Measurements from ENCODE around the gene CSRNP3.

CSRNP3 gene

DNA sequence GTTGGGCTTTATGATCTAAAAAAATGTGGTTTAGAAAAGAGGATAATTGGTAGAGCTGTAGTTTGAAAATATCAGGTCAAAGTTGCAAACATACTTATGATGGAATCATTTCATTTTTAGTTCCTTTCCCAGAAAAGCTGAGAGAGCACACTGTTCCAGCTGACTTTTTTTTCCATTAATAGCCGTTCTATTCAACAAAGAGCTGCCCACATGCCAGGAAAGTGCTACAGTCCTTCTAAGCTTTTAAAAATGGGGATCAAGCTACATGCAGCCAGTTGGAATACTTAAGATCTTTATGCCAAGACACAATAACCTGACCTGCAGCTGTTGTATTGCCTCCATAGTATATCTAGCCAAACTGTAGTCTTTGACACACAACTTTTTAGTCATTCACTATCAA is 213.0 kb downstream of the CSRNP3 start:
- Histone ChIP-seq H3K36me3 (replicated peaks) (no peaks in the 10 kb centered on the region), H3K9me3 (no peaks in the 10 kb centered on the region), H3K4me3 (no peak overlapping the region), H3K27me3 (ENCODE audit: low read depth) (no peaks in the 10 kb centered on the region; the same call in 1 of the 2 replicates), H3K4me1 (no peaks in the 10 kb centered on the region)
- no peak for DNase-seq (ENCODE audit: low spot score in 2 of 2)
- in situ Hi-C loops (cut with MboI; ENCODE audit: low sequenced_read_pairs) = loop anchor here (25.0 kb wide), 1 partner anchor 270 kb away; no protein-coding TSS in a partner anchor

DNA sequence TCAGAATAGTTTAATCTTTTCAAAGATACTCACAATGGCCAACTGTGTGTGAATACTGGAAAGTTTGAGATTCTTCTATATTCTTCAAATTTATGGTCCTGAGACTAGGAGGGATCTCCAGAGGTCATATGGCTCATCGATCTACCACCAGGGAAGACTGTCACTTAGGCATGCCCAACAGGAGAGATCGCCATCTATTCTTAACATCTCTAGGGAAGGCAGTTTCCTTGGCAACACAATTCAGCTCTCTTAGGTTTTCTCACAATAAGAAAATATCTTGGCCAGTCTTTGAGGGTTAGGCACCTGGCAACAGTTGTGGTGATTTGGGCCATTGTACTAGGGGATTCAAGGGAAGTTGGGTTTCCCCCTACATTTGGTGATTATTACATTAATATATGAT is 217.3 kb downstream of the CSRNP3 start:
- no peaks in the 10 kb centered on the region; the same call in 1 of the 2 replicates for H3K27me3 ChIP-seq (ENCODE audit: low read depth)
- no peak overlapping the region for H3K4me3 ChIP-seq
- no peaks in the 10 kb centered on the region for H3K9me3 ChIP-seq
- H3K36me3 ChIP-seq (replicated peaks) = no peaks in the 10 kb centered on the region
- DNase-seq (ENCODE audit: low spot score in 2 of 2) = no peak
- in situ Hi-C loops (cut with MboI; ENCODE audit: low sequenced_read_pairs) = loop anchor here (25.0 kb wide), 1 partner anchor 274 kb away; no protein-coding TSS in a partner anchor
- no peaks in the 10 kb centered on the region for H3K4me1 ChIP-seq

DNA sequence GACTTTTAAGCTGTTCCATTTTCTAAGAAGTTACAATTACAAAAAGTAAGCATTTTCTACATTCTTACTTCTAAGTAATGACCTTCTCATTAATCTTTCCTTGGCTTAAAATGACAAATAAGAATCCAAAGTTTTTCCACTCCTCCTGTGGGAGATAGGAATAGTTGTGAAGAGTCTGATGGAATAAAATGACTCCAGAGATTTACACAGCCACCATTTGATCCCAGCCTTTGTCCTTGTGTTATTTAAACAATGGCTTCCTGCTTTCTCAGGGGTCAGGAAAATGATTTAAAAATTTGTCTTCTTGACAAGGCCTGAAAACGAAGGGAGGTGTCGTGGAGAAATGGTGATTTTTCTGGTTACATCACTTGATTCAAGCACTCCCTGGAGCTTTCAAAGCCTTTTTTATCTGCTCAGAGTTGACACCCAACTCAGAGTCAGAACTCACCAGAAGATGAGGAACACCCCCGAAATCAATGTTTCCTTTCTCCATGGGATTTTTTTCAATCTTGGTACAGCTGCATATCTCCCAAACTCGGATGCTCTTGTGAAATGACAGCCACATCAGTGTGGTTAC is 218.0 kb downstream of the CSRNP3 start:
- no peak overlapping the region for H3K4me3 ChIP-seq
- H3K36me3 ChIP-seq (replicated peaks) = no peaks in the 10 kb centered on the region
- no peaks in the 10 kb centered on the region for H3K9me3 ChIP-seq
- no peak for DNase-seq (ENCODE audit: low spot score in 2 of 2)
- H3K4me1 ChIP-seq = no peaks in the 10 kb centered on the region
- no peaks in the 10 kb centered on the region; the same call in 1 of the 2 replicates for H3K27me3 ChIP-seq (ENCODE audit: low read depth)
- in situ Hi-C loops (cut with MboI; ENCODE audit: low sequenced_read_pairs) = loop anchor here (25.0 kb wide), 1 partner anchor 275 kb away; no protein-coding TSS in a partner anchor

DNA sequence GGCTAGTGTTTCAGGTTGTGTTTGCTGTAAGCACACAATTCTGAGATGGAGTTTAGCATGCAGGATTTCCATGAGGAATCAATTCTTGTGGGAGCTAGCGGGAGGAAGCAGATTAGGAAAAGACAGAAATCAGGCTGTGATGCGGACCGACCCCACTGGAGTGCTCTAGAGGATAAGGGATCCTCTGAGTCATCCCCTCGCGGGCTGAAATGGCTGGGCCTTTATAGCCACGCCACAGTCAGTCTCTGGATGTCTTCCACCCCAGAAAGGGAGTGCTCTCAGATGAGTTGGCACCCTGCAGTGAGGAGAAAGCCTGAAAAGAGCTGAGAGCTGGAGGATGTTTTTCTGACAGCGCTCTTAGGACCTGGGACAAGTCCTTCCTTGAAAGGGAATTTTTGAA is 222.1 kb downstream of the CSRNP3 start:
- no peak for DNase-seq (ENCODE audit: low spot score in 2 of 2)

DNA sequence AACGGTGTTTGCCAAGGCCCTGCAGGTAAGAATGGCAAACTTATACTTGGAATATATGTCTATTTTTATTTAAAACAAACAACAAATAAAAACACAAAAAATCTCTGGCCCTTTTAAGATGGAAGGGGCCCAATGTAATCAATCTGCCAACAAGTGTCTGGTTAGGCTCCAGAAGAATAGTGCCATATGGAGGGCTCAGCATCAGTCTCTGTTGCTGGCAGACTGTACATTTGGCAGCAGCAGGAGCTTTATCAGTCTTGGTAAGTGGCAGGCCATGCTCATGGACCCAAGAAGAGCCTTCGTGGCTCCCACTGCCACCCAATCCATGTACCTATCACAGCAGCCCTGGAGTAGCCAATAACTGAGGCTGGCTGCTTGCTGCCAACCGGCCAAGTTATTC is 223.4 kb downstream of the CSRNP3 start:
- no peaks in the 10 kb centered on the region for H3K27me3 ChIP-seq (ENCODE audit: low read depth)

More for the DNA sequence above, 222.1 kb downstream of the CSRNP3 start:
- Histone ChIP-seq H3K9me3 (no peaks in the 10 kb centered on the region), H3K4me3 (no peak overlapping the region), H3K27me3 (ENCODE audit: low read depth) (no peaks in the 10 kb centered on the region), H3K4me1 (no peaks in the 10 kb centered on the region), H3K36me3 (replicated peaks) (no peaks in the 10 kb centered on the region)
- in situ Hi-C loops (cut with MboI; ENCODE audit: low sequenced_read_pairs) = loop anchor here (25.0 kb wide), 1 partner anchor 279 kb away; no protein-coding TSS in a partner anchor

DNA sequence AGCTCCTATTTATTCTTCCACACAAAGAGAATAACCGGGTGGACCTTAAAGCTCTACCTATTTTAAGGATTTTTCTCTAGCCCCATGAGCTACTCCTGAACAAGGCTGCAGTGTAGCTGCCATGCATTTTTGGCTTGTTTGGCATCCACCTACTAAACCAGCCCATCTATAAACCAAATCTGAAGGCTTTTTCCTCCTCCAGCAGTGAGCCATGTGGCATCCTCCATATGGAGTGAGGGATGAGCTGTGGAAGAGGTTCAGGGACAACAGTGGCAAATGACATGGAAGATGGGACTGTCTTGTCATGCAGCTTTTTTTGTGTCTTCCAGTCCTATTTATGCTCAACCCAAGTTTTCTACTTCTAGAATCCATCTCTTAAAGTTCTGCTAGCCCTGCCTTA is 224.3 kb downstream of the CSRNP3 start:
- no peak for DNase-seq (ENCODE audit: low spot score in 2 of 2)
- Histone ChIP-seq H3K36me3 (replicated peaks) (no peaks in the 10 kb centered on the region), H3K27me3 (ENCODE audit: low read depth) (no peaks in the 10 kb centered on the region), H3K4me1 (no peaks in the 10 kb centered on the region), H3K9me3 (no peaks in the 10 kb centered on the region), H3K4me3 (no peak overlapping the region)
- in situ Hi-C loops (cut with MboI; ENCODE audit: low sequenced_read_pairs) = loop anchor here (25.0 kb wide), 1 partner anchor 282 kb away; no protein-coding TSS in a partner anchor

More for the DNA sequence above, 223.4 kb downstream of the CSRNP3 start:
- Histone ChIP-seq H3K4me1 (no peaks in the 10 kb centered on the region), H3K9me3 (no peaks in the 10 kb centered on the region), H3K4me3 (no peak overlapping the region), H3K36me3 (replicated peaks) (no peaks in the 10 kb centered on the region)
- no peak for DNase-seq (ENCODE audit: low spot score in 2 of 2)
- in situ Hi-C loops (cut with MboI; ENCODE audit: low sequenced_read_pairs) = loop anchor here (25.0 kb wide), 1 partner anchor 281 kb away; no protein-coding TSS in a partner anchor

DNA sequence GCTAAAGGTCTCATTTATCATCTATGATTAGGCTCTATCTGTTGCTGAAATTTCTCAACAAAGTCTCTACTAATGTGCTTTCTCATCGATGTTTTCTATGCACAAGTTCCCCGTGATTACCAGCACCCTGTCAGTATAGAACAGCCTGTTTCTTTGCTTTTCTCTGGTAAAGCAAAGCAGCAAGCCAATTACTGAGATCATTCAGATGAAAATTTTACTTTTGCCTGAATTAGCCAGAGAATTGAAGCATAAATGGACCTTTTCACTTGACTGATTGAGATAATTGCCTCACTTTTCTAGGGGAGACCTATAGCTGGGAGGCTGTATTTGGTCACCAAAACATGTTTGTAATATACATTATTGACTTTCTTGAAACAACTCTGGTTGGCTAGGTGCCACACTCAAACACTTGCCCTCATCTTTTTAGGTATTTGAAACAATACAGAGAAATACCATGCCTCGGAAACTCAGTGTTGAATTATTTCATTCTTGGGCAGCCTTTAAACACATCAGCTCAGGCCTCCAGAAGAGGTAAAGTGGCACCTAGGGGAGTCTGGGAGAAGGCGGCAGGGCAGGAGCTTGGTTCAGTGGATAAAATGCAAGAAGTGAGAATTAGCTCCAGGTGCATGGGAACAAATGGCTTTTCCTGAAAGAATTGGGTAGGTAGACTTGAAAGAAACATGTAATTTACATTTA is 228.4 kb downstream of the CSRNP3 start:
- DNase-seq (ENCODE audit: low spot score in 2 of 2) = no peak
- in situ Hi-C loops (cut with MboI; ENCODE audit: low sequenced_read_pairs) = loop anchor here (25.0 kb wide), 1 partner anchor 286 kb away; no protein-coding TSS in a partner anchor
- Histone ChIP-seq H3K9me3 (no peaks in the 10 kb centered on the region), H3K36me3 (replicated peaks) (no peaks in the 10 kb centered on the region), H3K4me3 (no peak overlapping the region), H3K27me3 (ENCODE audit: low read depth) (no peaks in the 10 kb centered on the region; the same call in 1 of the 2 replicates), H3K4me1 (no peaks in the 10 kb centered on the region)

DNA sequence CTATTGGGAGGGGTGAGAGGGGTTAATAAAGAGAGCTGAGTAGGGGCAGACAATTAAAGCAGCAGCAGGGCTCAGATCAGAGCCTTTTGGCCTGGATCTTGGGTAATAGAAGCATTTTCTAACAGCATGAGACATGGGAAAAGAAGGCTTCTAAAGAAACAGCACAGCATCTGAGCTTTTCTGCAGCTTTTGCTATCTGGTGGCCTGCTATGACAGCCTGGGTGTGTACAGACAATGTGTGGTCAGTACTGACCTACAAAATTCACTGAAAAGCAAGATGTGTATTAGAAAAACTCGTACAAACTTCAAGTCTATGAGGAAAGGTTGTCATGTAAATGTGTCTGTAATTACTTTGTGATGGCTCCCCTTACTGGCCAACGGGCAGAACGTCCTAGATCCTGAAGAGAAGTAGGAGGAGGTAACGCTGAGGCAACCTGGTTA is 229.0 kb downstream of the CSRNP3 start:
- in situ Hi-C loops (cut with MboI; ENCODE audit: low sequenced_read_pairs) = loop anchor here (25.0 kb wide), 1 partner anchor 286 kb away; no protein-coding TSS in a partner anchor
- H3K4me1 ChIP-seq = no peaks in the 10 kb centered on the region
- DNase-seq (ENCODE audit: low spot score in 2 of 2) = peak; percentile 53 to 80
- H3K36me3 ChIP-seq (replicated peaks) = no peaks in the 10 kb centered on the region
- H3K4me3 ChIP-seq = no peak overlapping the region
- H3K9me3 ChIP-seq = no peaks in the 10 kb centered on the region
- no peaks in the 10 kb centered on the region; the same call in 1 of the 2 replicates for H3K27me3 ChIP-seq (ENCODE audit: low read depth)

DNA sequence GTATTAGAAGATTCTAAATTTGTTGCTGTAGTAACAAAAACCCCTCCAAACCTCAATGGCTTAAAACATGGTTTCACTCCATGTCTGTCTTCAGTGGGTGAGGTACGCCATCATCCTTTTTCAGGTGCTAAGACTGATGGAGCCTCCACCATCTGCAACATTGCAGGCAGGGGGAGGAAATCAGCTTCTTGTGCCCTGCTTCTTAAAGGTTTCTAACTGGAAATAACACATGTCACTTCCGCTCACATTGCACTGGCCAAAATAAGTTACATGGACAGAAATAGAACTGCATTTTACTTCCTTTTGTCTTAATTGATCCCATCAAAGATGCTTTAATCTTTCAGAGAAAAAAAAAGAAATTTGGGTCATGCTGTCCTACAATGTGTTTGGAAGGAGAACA is 230.4 kb downstream of the CSRNP3 start:
- Histone ChIP-seq H3K36me3 (replicated peaks) (no peaks in the 10 kb centered on the region), H3K9me3 (no peaks in the 10 kb centered on the region), H3K4me1 (no peaks in the 10 kb centered on the region), H3K4me3 (no peak overlapping the region), H3K27me3 (ENCODE audit: low read depth) (no peaks in the 10 kb centered on the region; the same call in 1 of the 2 replicates)
- in situ Hi-C loops (cut with MboI; ENCODE audit: low sequenced_read_pairs) = loop anchor here (25.0 kb wide), 1 partner anchor 288 kb away; no protein-coding TSS in a partner anchor
- DNase-seq (ENCODE audit: low spot score in 2 of 2) = no peak

DNA sequence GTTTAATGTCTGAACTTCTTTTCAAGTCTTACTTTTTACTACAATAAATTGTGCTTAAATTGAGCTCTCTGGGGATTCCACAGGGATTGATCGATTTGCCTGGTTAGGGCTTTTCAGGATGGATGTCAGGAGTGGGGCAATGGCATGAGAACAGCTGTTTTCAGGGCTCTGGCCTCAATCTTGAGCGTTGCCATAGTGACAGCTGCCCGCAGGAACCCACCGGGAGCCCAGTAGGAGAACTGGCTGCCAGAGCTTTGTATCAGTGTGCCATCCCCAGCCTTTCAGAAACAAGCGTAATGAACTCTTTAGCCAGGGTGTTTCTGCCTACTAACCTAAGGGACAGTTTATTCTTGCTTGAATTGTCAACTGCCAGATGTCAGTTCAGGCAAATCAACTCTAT is 231.0 kb downstream of the CSRNP3 start:
- in situ Hi-C loops (cut with MboI; ENCODE audit: low sequenced_read_pairs) = no loop called here
- DNase-seq (ENCODE audit: low spot score in 2 of 2) = no peak
- Histone ChIP-seq H3K4me3 (no peak overlapping the region), H3K27me3 (ENCODE audit: low read depth) (no peaks in the 10 kb centered on the region; the same call in 1 of the 2 replicates), H3K4me1 (no peaks in the 10 kb centered on the region), H3K36me3 (replicated peaks) (no peaks in the 10 kb centered on the region), H3K9me3 (no peaks in the 10 kb centered on the region)

DNA sequence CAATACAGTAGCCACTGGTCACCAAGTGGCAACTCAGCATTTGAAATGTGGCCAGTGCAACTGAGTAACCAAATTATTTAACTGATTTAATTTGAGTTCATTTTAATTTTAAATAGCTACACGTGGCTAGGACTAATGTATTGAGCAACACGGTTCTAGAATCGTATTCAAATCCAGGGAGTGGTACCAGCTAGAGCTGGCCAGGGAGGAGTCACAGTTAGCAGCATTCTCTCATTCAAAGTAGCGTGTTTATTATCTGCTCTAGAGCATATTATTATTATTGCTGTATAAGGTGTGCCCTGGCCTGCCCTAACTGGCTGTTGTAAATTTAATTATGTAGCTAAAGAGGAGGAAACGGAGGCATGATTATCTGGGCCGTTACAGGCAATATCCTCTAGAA is 231.6 kb downstream of the CSRNP3 start:
- Histone ChIP-seq H3K27me3 (ENCODE audit: low read depth) (no peaks in the 10 kb centered on the region; the same call in 1 of the 2 replicates), H3K9me3 (no peaks in the 10 kb centered on the region), H3K4me3 (no peak overlapping the region), H3K4me1 (no peaks in the 10 kb centered on the region), H3K36me3 (replicated peaks) (no peaks in the 10 kb centered on the region)
- DNase-seq (ENCODE audit: low spot score in 2 of 2) = no peak
- in situ Hi-C loops (cut with MboI; ENCODE audit: low sequenced_read_pairs) = no loop called here

DNA sequence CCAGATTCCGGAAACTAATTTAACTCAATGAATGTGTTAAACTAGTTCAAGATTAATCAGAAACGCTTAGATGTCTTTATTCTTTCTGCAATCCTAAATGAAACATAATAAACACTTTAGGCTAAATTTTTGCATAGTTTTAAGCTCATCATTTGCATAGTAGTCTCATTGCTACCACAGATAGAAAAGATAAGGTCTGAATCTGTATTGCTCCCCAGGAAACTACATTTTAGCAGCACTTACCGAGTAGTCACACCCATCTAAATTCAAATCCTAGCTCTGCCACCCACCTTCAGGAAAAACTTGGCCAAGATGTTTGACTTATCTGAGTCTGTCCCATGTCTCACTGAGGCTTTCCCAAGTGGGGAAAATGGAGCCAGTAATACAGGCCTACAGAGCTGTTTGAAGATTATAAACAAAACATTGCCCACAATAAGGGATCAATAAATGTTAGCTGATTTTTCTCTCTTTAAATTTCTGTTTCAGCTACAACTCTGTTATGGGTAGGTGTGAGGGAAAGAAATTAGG is 237.5 kb downstream of the CSRNP3 start:
- no peak for DNase-seq (ENCODE audit: low spot score in 2 of 2)
- Histone ChIP-seq H3K4me1 (no peaks in the 10 kb centered on the region), H3K36me3 (replicated peaks) (no peaks in the 10 kb centered on the region), H3K27me3 (ENCODE audit: low read depth) (no peaks in the 10 kb centered on the region), H3K9me3 (no peaks in the 10 kb centered on the region), H3K4me3 (no peak overlapping the region)
- in situ Hi-C loops (cut with MboI; ENCODE audit: low sequenced_read_pairs) = no loop called here

DNA sequence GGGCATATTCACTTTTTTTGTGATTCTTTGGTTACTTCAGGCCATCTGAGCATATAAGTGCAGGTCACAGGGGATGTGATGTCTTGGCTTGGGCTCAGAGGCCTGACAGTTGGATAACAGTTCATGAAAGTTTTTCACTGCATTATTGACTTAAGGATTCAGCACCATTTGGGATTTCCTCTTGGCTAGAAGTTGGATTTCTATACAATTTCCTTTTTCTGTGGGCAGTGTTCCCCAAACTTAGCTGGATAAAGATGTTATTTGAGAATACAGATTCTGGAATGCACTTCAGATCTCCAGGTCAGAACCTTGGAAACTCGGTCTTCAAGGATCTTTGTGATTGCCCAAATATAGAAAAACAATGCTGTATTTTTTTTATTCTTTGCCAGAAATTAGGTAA is 246.6 kb downstream of the CSRNP3 start:
- H3K9me3 ChIP-seq = no peaks in the 10 kb centered on the region
- H3K36me3 ChIP-seq (replicated peaks) = no peaks in the 10 kb centered on the region
- H3K4me3 ChIP-seq = no peak overlapping the region
- H3K4me1 ChIP-seq = peaks cover 3% of the 10 kb centered on the region; the same call in 1 of the 2 replicates
- no peak for DNase-seq (ENCODE audit: low spot score in 2 of 2)
- in situ Hi-C loops (cut with MboI; ENCODE audit: low sequenced_read_pairs) = no loop called here
- peaks cover 5% of the 10 kb centered on the region; the same call in 1 of the 2 replicates for H3K27me3 ChIP-seq (ENCODE audit: low read depth)
